Gastrocnemius medialis (tissue), 4 donors: ENCODE data around the gene BMERB1. TPM values are rescaled to one million over a fixed set of nuclear protein-coding genes. Genes with fewer than 3 reads are reported as not detected.

Experiments
- ATAC-seq, 2 donors: fragments of 150-250 bp; one replicate each; pipeline ENCODE4 v1.9.1; 2016
- DNase-seq, 2 donors: peaks; one replicate each; pipeline ENCODE4 v3.0.0-alpha.2; 2019
- H3K27ac ChIP-seq, 4 donors: fragments of 200-600 bp; sonication (generic); 1 replicate in 1 of 4; 2 replicates in 3 of 4; pipeline ENCODE4 v1.5.1; 2016 to 2018; ENCODE audit warnings: mild to moderate bottlenecking in 2 of 4, moderate library complexity in 1 of 4
- H3K27me3 ChIP-seq, 3 donors: fragments of 200-600 bp; sonication (generic) in 2 of 3; 1 replicate in 1 of 3; 2 replicates in 2 of 3; pipeline versions ENCODE4 v1.5.1 to v1.6.0; 2016 to 2019; ENCODE audit warnings: mild to moderate bottlenecking in 1 of 3, moderate library complexity in 1 of 3
- H3K36me3 ChIP-seq, 2 donors: fragments of 200-600 bp; sonication (generic) in 1 of 2; one replicate each; pipeline ENCODE4 v1.5.1; 2017 to 2018
- H3K4me1 ChIP-seq, 2 donors: fragments of 200-600 bp; sonication (generic) in 1 of 2; one replicate each; pipeline ENCODE4 v1.5.1; 2016 to 2017; ENCODE audit warnings: mild to moderate bottlenecking in 2 of 2
- H3K4me3 ChIP-seq, 4 donors: fragments of 200-600 bp; sonication (generic) in 3 of 4; 1 replicate in 1 of 4; 2 replicates in 3 of 4; pipeline ENCODE4 v1.5.1; 2016 to 2019; ENCODE audit warnings: mild to moderate bottlenecking in 2 of 4
- H3K9me3 ChIP-seq, 3 donors: fragments of 200-600 bp; sonication (generic) in 2 of 3; 1 replicate in 1 of 3; 2 replicates in 2 of 3; pipeline ENCODE4 v1.5.1; 2016 to 2019
- CTCF ChIP-seq, 5 experiments: fragments of 450-650 bp in 3 of 5; fragments of 200-600 bp in 2 of 5; sonication (generic) in 2 of 5; IDR thresholded peaks in 4 of 5; conservative IDR thresholded peaks in 1 of 5; 1 replicate in 4 of 5; 2 replicates in 1 of 5; pipeline ENCODE4 v1.5.1; 2016 to 2019; ENCODE audit warnings: antibody characterized with exemption in 5 of 5, mild to moderate bottlenecking in 3 of 5, moderate library complexity in 3 of 5
- POLR2A ChIP-seq, 2 donors: fragments of 450-650 bp; IDR thresholded peaks; one replicate each; pipeline ENCODE4 v1.6.1; 2017; ENCODE audit warnings: antibody characterized with exemption in 2 of 2, mild to moderate bottlenecking in 2 of 2, moderate library complexity in 2 of 2
- in situ Hi-C, 4 donors: fragments of 200-750 bp; cut with MboI; loops; one replicate each; pipeline versions ENCODE4 v1.15.0 to v1.8.0; 2017; ENCODE audit warnings: low sequenced_read_pairs in 4 of 4
- intact Hi-C: fragments of 100-400 bp; cut with DNase I; formaldehyde crosslinking; loops from one replicate; pipeline ENCODE4 v1.15.1; 2023; ENCODE audit warnings: low total_unique reads
- total RNA-seq, 4 donors: library from RNA; depleted of rRNA; stranded (reverse); fragments of >200 nt; gene quantifications; one replicate each; pipeline versions ENCODE4 v1.1.0 to v1.2.3, GENCODE V29; 2016

Gene BMERB1
- total RNA-seq, 4 donors from 2014 or later: 112 to 392 (median 237) TPM

- TF ChIP-seq CTCF (IDR thresholded peaks at IDR 0.05 in 4 of 5, conservative IDR thresholded peaks at IDR 0.05 in 1 of 5) (no peak), POLR2A (IDR thresholded peaks at IDR 0.05) (no peak)
- Histone ChIP-seq H3K36me3 (peaks cover 0 to 3% of the 10 kb centered on the region in 2 donors), H3K4me1 (peaks cover 0 to under 1% of the 10 kb centered on the region in 2 donors), H3K27me3 (no peaks in the 10 kb centered on the region), H3K27ac (no peak overlapping the region), H3K4me3 (no peak overlapping the region), H3K9me3 (no peaks in the 10 kb centered on the region)
- intact Hi-C loops (loop anchor here (10.0 kb wide), 1 partner anchor 149 kb away; no protein-coding TSS in a partner anchor), in situ Hi-C loops (no loop called here)
- ATAC-seq (no peak), DNase-seq (no peak)
These were observed 121.7 kb downstream of the BMERB1 start for GRCh38 chr16:15556130-15556529.

GRCh38 chr16:15557258-15557657, 122.9 kb downstream of the BMERB1 start:
- H3K27ac ChIP-seq: no peak overlapping the region
- no peaks in the 10 kb centered on the region for H3K27me3 ChIP-seq
- no peaks in the 10 kb centered on the region for H3K9me3 ChIP-seq
- intact Hi-C loops: loop anchor here (10.0 kb wide), 1 partner anchor 148 kb away; no protein-coding TSS in a partner anchor
- DNase-seq (no peak), ATAC-seq (no peak)
- H3K36me3 ChIP-seq: peaks cover 0 to 3% of the 10 kb centered on the region in 2 donors
- peaks cover 0 to 3% of the 10 kb centered on the region in 2 donors for H3K4me1 ChIP-seq
- in situ Hi-C loops: no loop called here
- TF ChIP-seq POLR2A (IDR thresholded peaks at IDR 0.05) (no peak), CTCF (IDR thresholded peaks at IDR 0.05 in 4 of 5, conservative IDR thresholded peaks at IDR 0.05 in 1 of 5) (no peak)
- no peak overlapping the region for H3K4me3 ChIP-seq

GRCh38 chr16:15559176-15559575, 124.8 kb downstream of the BMERB1 start:
- Histone ChIP-seq H3K4me3 (no peak overlapping the region), H3K9me3 (no peaks in the 10 kb centered on the region), H3K4me1 (peaks cover 13 to 17% of the 10 kb centered on the region in 2 donors), H3K27me3 (no peaks in the 10 kb centered on the region), H3K27ac (no peak overlapping the region), H3K36me3 (peaks cover 0 to 3% of the 10 kb centered on the region in 2 donors)
- DNase-seq (no peak), ATAC-seq (no peak)
- TF ChIP-seq POLR2A (IDR thresholded peaks at IDR 0.05) (no peak), CTCF (IDR thresholded peaks at IDR 0.05 in 4 of 5, conservative IDR thresholded peaks at IDR 0.05 in 1 of 5) (no peak)
- in situ Hi-C loops: no loop called here
- intact Hi-C loops: loop anchor here (10.0 kb wide), 1 partner anchor 146 kb away; no protein-coding TSS in a partner anchor

- ATAC-seq: peak in 1 of 2 donors; percentile 13
- peak overlapping the region; percentile 85 to 92 (median 90) for H3K27ac ChIP-seq
These were observed 130.4 kb downstream of the BMERB1 start for GRCh38 chr16:15564604-15565339.

More at GRCh38 chr16:15564604-15565339, 130.4 kb downstream of the BMERB1 start:
- Histone ChIP-seq H3K27me3 (no peaks in the 10 kb centered on the region), H3K36me3 (no peaks in the 10 kb centered on the region), H3K4me1 (peaks cover 28 to 41% of the 10 kb centered on the region in 2 donors), H3K4me3 (no peak overlapping the region), H3K9me3 (no peaks in the 10 kb centered on the region)
- no peak for DNase-seq
- TF ChIP-seq CTCF (IDR thresholded peaks at IDR 0.05 in 4 of 5, conservative IDR thresholded peaks at IDR 0.05 in 1 of 5) (no peak), POLR2A (IDR thresholded peaks at IDR 0.05) (no peak)
- in situ Hi-C loops (loop anchor here in 1 of 4 donors (5.0 kb wide), 1 partner anchor 43 kb away; no protein-coding TSS in a partner anchor), intact Hi-C loops (loop anchor here (5.0 kb wide), 1 partner anchor 78 kb away; the partner anchor contains the start of gene MARF1)
